Measurements from ENCODE around the gene PIKFYVE. TPM values are rescaled to one million over a fixed set of nuclear protein-coding genes. Genes with fewer than 3 reads are reported as not detected.

Gene PIKFYVE
- total and polyA plus RNA-seq, 4 donors: 5.7 to 46.9 (median 17.3) TPM

DNA sequence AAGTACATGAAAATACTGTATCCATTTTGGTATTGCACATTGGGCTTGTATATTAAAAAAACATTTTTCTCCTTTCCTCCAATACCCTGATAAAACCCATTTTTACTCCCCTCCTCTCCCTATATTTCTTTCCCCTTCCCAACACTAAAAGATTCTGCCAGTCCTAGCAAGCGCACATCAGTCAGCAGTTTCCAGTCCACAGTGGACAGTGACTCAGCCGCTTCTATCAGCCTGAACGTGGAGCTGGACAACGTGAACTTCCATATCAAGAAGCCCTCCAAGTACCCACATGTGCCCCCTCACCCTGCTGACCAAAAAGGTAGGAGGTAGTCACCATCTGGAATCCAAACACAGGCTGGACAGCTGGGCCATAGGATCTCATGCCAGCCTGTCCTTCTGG is 38.6 kb downstream of the PIKFYVE start:
- no peak for ATAC-seq (ENCODE audit: insufficient read depth, low FRiP score)
- TF ChIP-seq, protein P1, sequence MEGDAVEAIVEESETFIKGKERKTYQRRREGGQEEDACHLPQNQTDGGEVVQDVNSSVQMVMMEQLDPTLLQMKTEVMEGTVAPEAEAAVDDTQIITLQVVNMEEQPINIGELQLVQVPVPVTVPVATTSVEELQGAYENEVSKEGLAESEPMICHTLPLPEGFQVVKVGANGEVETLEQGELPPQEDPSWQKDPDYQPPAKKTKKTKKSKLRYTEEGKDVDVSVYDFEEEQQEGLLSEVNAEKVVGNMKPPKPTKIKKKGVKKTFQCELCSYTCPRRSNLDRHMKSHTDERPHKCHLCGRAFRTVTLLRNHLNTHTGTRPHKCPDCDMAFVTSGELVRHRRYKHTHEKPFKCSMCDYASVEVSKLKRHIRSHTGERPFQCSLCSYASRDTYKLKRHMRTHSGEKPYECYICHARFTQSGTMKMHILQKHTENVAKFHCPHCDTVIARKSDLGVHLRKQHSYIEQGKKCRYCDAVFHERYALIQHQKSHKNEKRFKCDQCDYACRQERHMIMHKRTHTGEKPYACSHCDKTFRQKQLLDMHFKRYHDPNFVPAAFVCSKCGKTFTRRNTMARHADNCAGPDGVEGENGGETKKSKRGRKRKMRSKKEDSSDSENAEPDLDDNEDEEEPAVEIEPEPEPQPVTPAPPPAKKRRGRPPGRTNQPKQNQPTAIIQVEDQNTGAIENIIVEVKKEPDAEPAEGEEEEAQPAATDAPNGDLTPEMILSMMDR (IDR thresholded peaks at IDR 0.05; ENCODE audit: control extremely low read depth, extremely low read depth): no peak
- H3K4me3 ChIP-seq: no peak overlapping the region
- H3K4me1 ChIP-seq (ENCODE audit: control insufficient read depth in 5 of 5, insufficient read depth in 5 of 5, low read length in 5 of 5): no peaks in the 10 kb centered on the region
- no peaks in the 10 kb centered on the region for H3K27me3 ChIP-seq (ENCODE audit: control insufficient read depth in 3 of 3, insufficient read depth in 3 of 3, low read length in 2 of 3)
- WGBS, 2 donors: 96% methylated on average over 4 of the region's 4 CpGs
- peaks cover 13 to 38% (median 28%) of the 10 kb centered on the region in 4 donors for H3K36me3 ChIP-seq (ENCODE audit: control insufficient read depth in 4 of 4, insufficient read depth in 4 of 4, low read length in 4 of 4)
- H3K27ac ChIP-seq (ENCODE audit: low read depth in 1 of 2, low read length in 1 of 2): no peak overlapping the region
- DNase-seq: no peak
- peaks cover 0 to 2% (median 0%) of the 10 kb centered on the region in 4 donors for H3K9me3 ChIP-seq (ENCODE audit: control insufficient read depth in 4 of 4, insufficient read depth in 3 of 4, low read length in 3 of 4)
- H3K9ac ChIP-seq (ENCODE audit: insufficient read depth in 1 of 2, low read length in 2 of 2): no peak overlapping the region

DNA sequence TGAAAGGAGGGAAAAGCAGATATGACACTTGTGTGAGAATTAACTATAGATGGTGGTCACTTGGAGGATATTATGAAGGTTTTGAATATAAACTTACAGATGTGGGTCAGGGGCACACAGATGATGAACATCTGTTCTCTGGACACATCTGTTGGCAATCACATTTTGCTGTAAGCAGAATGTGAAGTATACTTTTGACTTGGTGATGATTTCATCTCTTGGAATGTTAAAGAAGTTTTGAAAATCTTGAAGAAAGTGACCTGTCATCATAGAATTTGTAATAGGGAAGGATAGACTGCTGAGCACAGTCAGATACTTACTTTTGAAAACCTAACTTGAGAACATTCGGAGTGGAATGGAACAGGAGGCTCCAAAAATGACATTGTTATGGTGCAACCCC is 40.2 kb downstream of the PIKFYVE start:
- Histone ChIP-seq H3K4me3 (no peak overlapping the region), H3K27me3 (ENCODE audit: control insufficient read depth in 3 of 3, insufficient read depth in 3 of 3, low read length in 2 of 3) (no peaks in the 10 kb centered on the region), H3K4me1 (ENCODE audit: control insufficient read depth in 5 of 5, insufficient read depth in 5 of 5, low read length in 5 of 5) (no peaks in the 10 kb centered on the region), H3K9me3 (ENCODE audit: control insufficient read depth in 4 of 4, insufficient read depth in 3 of 4, low read length in 3 of 4) (peaks cover 0 to 2% (median 0%) of the 10 kb centered on the region in 4 donors), H3K27ac (ENCODE audit: low read depth in 1 of 2, low read length in 1 of 2) (no peak overlapping the region), H3K36me3 (ENCODE audit: control insufficient read depth in 4 of 4, insufficient read depth in 4 of 4, low read length in 4 of 4) (peaks cover 10 to 33% (median 19%) of the 10 kb centered on the region in 4 donors), H3K9ac (ENCODE audit: insufficient read depth in 1 of 2, low read length in 2 of 2) (no peak overlapping the region)
- DNase-seq (no peak), ATAC-seq (ENCODE audit: insufficient read depth, low FRiP score) (no peak)
- TF ChIP-seq, protein P1 (IDR thresholded peaks at IDR 0.05; ENCODE audit: control extremely low read depth, extremely low read depth): no peak
- 96 to 100% methylated on average over 1 of the region's 1 CpG for WGBS, 2 donors

DNA sequence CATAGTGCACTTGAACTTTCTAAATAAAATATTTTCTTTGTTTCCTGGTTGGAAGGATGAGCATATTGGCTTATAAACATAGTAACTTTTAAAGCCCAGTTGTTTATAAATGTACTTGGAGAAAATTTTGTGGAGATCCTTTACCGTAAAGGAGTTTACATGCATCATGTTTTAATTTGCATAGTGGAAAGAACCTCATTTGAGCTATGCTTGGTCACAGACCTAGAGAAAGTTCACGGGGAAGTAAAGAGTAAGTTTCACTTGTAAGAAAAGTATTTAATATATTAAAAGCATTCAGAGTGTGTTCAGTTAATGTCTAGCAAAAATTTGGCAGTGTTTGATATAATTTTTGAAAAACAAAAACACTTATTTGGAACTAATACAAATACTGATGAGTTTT is 45.3 kb downstream of the PIKFYVE start:
- ATAC-seq (ENCODE audit: insufficient read depth, low FRiP score) (no peak), DNase-seq (no peak)
- H3K4me3 ChIP-seq: no peak overlapping the region
- H3K27ac ChIP-seq (ENCODE audit: low read depth in 1 of 2, low read length in 1 of 2): no peak overlapping the region
- H3K9ac ChIP-seq (ENCODE audit: insufficient read depth in 1 of 2, low read length in 2 of 2): no peak overlapping the region
- H3K27me3 ChIP-seq (ENCODE audit: control insufficient read depth in 3 of 3, insufficient read depth in 3 of 3, low read length in 2 of 3): no peaks in the 10 kb centered on the region
- TF ChIP-seq, protein P1 (IDR thresholded peaks at IDR 0.05; ENCODE audit: control extremely low read depth, extremely low read depth): no peak
- 78 to 79% methylated on average over 2 of the region's 2 CpGs for WGBS, 2 donors
- H3K9me3 ChIP-seq (ENCODE audit: control insufficient read depth in 4 of 4, insufficient read depth in 3 of 4, low read length in 3 of 4): no peaks in the 10 kb centered on the region
- H3K4me1 ChIP-seq (ENCODE audit: control insufficient read depth in 5 of 5, insufficient read depth in 5 of 5, low read length in 5 of 5): no peaks in the 10 kb centered on the region
- H3K36me3 ChIP-seq (ENCODE audit: control insufficient read depth in 4 of 4, insufficient read depth in 4 of 4, low read length in 4 of 4): peaks cover 8 to 18% (median 10%) of the 10 kb centered on the region in 4 donors

DNA sequence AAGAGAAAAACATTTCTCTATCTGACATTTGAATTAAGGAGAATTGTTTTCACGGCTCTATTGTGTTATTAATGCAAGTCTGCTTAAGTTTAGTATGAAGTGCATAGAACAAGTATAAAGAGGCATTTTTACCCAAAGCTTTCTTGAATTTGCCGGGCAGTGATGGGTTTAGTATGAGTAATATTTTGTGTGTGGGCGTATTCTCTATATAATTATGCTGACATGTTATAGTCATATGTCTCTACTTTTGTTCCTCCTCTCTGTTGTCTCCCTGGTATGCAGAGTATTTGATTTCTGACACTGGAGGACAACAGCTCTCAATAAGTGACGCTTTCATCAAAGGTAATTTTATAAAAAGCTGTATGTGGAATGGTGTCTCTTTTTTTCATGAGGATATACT is 45.9 kb downstream of the PIKFYVE start:
- Histone ChIP-seq H3K4me3 (no peak overlapping the region), H3K4me1 (ENCODE audit: control insufficient read depth in 5 of 5, insufficient read depth in 5 of 5, low read length in 5 of 5) (no peaks in the 10 kb centered on the region), H3K27me3 (ENCODE audit: control insufficient read depth in 3 of 3, insufficient read depth in 3 of 3, low read length in 2 of 3) (no peaks in the 10 kb centered on the region), H3K27ac (ENCODE audit: low read depth in 1 of 2, low read length in 1 of 2) (no peak overlapping the region), H3K36me3 (ENCODE audit: control insufficient read depth in 4 of 4, insufficient read depth in 4 of 4, low read length in 4 of 4) (peaks cover 6 to 12% (median 9%) of the 10 kb centered on the region in 4 donors), H3K9me3 (ENCODE audit: control insufficient read depth in 4 of 4, insufficient read depth in 3 of 4, low read length in 3 of 4) (no peaks in the 10 kb centered on the region), H3K9ac (ENCODE audit: insufficient read depth in 1 of 2, low read length in 2 of 2) (no peak overlapping the region)
- TF ChIP-seq, protein P1 (IDR thresholded peaks at IDR 0.05; ENCODE audit: control extremely low read depth, extremely low read depth): no peak
- WGBS, 2 donors: 81 to 94% methylated on average over 4 of the region's 4 CpGs
- DNase-seq: no peak
- no peak for ATAC-seq (ENCODE audit: insufficient read depth, low FRiP score)
